ENCODE measurements around the gene TBKBP1.
A peak's percentile ranks its signal among the peaks of the same experiment; 100 is the strongest.

The TBKBP1 gene

DNA sequence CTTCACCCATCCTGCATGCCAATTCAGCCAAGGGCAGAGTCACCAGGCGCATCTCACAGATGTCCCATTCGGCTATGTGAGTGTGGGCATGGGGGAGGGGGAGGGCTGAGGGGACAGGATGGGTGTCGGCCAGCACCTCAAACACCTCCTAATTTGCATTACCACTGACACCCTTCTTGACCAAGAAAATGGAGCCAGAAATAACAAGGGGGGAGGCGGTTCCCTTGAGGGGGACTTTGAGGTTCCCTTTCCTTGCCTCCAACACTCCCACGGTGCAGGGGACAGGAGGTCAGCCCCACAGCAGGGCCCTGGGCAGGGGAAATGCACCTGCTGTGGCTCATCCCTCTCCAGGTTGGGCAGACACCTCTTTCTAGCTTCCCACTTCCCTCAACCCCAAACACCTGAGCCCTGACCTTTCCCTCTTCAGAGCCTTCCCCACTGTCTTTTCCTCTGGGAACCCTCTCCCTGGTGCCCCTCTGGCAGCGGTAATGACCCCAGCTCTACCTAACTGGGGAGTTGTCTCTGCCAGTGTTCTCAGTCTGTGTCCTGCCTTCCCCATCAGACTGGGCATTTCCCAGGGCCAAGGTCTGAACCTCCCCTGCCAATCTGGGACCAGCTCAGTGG, 20.9 kb downstream of the TBKBP1 start:
- DNase-seq (ENCODE audit: low read depth): no peak
- TF ChIP-seq, protein P1, sequence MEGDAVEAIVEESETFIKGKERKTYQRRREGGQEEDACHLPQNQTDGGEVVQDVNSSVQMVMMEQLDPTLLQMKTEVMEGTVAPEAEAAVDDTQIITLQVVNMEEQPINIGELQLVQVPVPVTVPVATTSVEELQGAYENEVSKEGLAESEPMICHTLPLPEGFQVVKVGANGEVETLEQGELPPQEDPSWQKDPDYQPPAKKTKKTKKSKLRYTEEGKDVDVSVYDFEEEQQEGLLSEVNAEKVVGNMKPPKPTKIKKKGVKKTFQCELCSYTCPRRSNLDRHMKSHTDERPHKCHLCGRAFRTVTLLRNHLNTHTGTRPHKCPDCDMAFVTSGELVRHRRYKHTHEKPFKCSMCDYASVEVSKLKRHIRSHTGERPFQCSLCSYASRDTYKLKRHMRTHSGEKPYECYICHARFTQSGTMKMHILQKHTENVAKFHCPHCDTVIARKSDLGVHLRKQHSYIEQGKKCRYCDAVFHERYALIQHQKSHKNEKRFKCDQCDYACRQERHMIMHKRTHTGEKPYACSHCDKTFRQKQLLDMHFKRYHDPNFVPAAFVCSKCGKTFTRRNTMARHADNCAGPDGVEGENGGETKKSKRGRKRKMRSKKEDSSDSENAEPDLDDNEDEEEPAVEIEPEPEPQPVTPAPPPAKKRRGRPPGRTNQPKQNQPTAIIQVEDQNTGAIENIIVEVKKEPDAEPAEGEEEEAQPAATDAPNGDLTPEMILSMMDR (IDR thresholded peaks at IDR 0.05; ENCODE audit: control insufficient read depth, insufficient read depth, low read depth, low read length, missing control alignments): no peak
- no peak overlapping the region for H3K4me3 ChIP-seq (ENCODE audit: control insufficient read depth, low read depth, low read length)

DNA sequence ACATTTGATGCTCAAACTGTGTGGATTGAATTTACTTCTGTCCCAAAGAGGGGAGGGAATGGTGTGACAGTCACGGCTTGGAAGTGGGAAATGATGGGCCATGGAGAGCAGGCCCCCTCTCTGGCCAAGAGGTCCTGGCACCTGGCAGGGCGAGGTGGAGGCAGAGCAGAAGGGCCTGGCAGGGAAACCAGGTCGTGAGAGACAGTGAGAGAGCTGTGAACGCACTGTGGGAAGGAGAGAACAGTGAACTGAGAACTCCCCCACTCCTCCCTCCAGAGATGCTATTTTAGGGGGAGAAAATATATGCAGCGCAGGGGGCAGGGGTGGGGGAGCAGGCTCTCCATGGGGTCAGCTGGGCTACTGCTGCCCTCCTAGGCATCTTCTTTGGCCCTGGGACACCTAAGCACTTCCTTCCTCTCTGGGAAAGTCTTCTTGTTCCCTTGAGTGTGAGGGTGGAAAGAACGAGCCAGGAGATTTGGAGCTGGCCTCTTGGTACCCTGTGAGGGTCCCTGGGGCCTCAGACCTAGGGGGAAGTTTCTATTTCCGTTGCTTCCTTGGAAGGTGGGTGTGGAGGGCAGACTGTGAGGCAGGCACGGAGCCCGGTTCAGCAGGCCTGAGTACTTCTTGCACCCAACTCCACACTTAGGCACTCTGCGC, 21.8 kb downstream of the TBKBP1 start:
- TF ChIP-seq, protein P1 (IDR thresholded peaks at IDR 0.05; ENCODE audit: control insufficient read depth, insufficient read depth, low read depth, low read length, missing control alignments): no peak
- H3K4me3 ChIP-seq (ENCODE audit: control insufficient read depth, low read depth, low read length): no peak overlapping the region
- DNase-seq (ENCODE audit: low read depth): no peak

DNA sequence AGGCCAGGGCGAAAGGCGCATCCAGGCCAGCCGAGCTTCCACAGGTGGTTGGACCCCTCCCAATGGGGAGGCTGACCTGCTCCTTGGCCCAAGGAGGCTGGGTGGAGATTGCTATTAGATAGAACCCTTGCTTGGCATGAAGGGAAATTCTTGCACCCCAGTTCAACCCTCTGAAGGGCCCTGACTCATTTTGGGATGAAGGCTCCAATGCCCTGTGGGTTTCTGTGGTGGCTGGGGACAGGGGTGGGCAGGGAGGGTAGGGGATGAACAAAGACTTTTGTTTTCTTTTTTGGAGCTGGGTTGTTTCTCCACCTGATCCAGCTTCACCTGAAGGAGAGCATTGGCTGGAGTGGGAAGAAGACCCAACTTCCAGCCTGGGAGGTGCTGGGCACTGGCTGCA, 22.4 kb downstream of the TBKBP1 start:
- H3K4me3 ChIP-seq (ENCODE audit: control insufficient read depth, low read depth, low read length): no peak overlapping the region
- no peak for DNase-seq (ENCODE audit: low read depth)
- TF ChIP-seq, protein P1 (IDR thresholded peaks at IDR 0.05; ENCODE audit: control insufficient read depth, insufficient read depth, low read depth, low read length, missing control alignments): no peak

DNA sequence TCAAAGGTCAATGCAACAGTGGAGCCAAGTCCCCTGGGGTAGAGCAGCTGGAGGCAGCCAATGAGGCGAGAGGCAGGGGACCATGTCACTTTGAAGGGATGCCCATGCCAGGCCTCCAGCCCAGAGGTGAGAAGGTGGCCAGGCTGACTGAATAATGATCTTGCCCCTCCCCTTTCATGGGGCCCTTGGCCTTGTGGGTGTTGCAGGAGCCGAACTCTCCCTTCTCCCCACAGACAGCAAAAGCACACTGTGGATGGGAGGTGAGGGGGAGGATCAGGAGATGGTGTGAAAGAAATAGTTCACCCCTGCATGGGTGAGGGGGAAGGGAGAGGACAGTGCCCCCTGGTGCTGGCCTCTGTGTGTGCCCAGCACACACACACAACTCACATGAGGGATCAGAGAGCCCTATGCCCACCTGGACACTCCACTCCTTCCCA, 23.3 kb downstream of the TBKBP1 start:
- no peak overlapping the region for H3K4me3 ChIP-seq (ENCODE audit: control insufficient read depth, low read depth, low read length)
- TF ChIP-seq, protein P1 (IDR thresholded peaks at IDR 0.05; ENCODE audit: control insufficient read depth, insufficient read depth, low read depth, low read length, missing control alignments): peak; percentile 34
- no peak for DNase-seq (ENCODE audit: low read depth)

DNA sequence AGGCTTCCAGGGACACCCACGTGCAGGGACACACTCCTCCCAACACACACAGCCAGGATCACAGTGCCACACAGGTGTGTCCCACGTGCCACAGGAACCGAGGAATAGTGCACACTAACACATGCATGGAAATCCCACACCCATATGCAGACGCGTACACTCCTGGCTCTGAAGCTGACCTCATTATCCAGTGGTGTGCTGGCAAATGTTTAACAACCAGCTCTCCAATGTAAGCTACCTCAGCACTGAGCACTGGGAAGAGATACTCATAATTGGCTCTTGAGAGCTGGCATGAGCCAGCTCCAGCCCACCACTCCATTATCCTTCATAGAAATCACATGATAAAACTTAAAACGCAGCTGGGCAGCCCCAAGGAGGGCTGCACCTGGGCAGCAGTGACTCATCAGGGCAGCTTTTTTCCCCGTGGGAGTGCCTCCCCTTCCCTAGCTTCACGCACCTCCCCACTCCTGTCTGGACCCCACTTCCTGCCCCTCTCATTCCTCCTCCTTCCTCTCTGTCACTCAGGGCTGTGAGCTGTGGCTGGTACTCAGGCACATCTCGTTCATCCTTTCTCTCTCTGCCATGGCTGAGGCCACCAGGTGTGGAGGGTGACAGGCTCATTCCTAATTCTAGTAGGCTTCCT, 24.1 kb downstream of the TBKBP1 start:
- TF ChIP-seq, protein P1 (IDR thresholded peaks at IDR 0.05; ENCODE audit: control insufficient read depth, insufficient read depth, low read depth, low read length, missing control alignments): no peak
- no peak overlapping the region for H3K4me3 ChIP-seq (ENCODE audit: control insufficient read depth, low read depth, low read length)
- DNase-seq (ENCODE audit: low read depth): no peak

DNA sequence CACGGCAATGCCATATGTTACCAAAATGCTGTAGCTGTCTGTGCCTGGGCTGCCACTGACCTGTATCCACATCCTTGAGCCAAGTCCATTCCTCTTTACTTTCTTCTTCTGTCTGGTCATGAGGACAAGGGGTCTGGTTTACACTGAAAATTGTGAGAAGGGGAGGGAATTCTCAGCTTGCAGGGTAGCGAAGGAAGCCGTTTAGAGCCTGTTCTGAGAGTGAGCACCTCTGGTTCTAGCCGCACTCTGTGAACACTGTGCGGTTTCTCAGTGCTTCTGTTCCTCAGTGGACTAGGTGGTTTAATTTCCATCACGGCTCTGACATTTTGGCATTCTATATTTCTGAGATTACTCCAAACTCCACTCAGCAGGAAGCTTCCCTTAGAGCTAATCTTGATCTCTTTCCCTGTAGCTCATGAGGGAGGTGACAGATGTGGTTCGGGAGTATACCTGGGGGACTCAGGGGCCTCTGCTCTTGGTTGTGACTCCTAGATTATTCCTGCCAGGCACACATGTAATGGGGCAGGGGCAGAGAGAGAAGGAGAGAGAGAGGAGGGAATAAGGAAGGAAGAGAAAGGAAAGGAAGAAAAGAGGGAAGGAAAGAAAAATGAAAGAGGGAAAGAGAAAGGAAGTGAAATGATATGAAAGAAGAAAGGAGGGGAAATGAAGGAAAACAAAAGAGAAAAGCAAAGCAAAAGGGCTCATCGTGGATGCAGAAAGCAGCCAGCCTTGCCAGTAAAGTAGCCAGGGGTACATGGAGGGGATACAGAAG, 24.9 kb downstream of the TBKBP1 start:
- no peak for DNase-seq (ENCODE audit: low read depth)

More for the DNA sequence above, 24.9 kb downstream of the TBKBP1 start:
- H3K4me3 ChIP-seq (ENCODE audit: control insufficient read depth, low read depth, low read length): no peak overlapping the region
- TF ChIP-seq, protein P1 (IDR thresholded peaks at IDR 0.05; ENCODE audit: control insufficient read depth, insufficient read depth, low read depth, low read length, missing control alignments): no peak
